ENCODE results near the gene SHISA4. TPM values are rescaled to one million over a fixed set of nuclear protein-coding genes. Genes with fewer than 3 reads are reported as not detected.
A peak's percentile ranks its signal among the peaks of the same experiment; 100 is the strongest.

The SHISA4 gene
- total RNA-seq, 4 donors from 2014 or later = 2.2 to 6.7 (median 4.6) TPM

DNA sequence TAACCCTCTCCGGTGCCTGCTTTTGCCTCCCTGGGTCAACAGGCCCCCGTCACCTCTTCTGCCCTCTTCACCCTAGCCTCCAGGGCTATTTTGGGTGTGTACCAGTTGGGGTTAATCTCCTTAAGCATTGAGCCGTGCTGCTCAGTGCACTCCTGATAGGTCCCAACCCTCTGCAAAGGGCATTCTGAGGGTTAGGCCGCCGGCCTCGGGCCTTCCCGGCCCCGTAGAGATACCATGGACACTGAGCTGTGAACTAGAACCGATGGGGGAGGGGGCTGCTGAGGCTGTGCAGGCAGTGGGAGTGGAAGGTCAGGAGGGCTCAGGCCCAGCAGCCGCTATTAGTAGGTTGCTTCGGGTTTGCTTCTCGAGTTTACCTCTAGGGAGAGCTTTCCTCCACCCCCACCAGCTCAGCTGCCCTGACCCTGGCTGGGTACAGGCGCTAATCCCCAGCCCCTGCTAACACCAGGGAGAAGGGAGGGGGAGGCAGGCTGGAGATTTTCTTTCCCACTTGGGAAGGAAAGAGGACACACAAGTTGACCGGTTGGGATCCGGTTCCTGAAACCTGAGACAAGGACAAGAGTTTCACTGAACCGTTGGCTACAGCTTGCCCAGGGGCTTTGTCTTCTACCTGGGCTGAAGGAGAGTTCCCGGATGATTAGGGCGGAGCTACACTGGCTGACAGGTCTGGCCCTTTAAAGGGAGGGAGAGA is 52.9 kb downstream of the SHISA4 start:
- H3K4me3 ChIP-seq = peak overlapping the region; percentile 10 to 57 (median 16)
- WGBS, 2 donors (ENCODE audit: low coverage in 1 of 2) = 72% methylated on average over 18 of the region's 18 CpGs; no CpG with 5 or more reads in 1 of the 2 donors

DNA sequence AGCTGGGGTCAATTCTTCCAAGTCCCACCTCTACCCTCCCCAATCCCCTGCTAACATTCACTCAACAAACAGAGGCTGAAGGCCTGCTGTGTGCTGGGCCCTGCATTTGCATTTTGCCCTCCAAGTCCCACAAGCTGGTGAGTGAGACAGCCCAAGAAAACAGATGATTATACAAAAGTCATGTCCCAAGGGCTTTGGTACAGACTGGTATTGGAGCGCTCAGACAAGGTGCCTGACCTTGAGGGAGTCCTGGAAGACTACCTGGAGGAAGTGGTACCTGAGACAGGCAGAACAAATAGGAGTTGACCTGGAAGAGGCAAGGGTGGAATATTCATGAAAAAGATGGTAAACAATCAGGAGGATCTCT is 53.4 kb downstream of the SHISA4 start:
- TF ChIP-seq POLR2AphosphoS5 (IDR thresholded peaks at IDR 0.05) (no peak), EP300 (IDR thresholded peaks at IDR 0.05; ENCODE audit: low read depth) (no peak), POLR2A (IDR thresholded peaks at IDR 0.05) (no peak)
- TF ChIP-seq, protein P1, sequence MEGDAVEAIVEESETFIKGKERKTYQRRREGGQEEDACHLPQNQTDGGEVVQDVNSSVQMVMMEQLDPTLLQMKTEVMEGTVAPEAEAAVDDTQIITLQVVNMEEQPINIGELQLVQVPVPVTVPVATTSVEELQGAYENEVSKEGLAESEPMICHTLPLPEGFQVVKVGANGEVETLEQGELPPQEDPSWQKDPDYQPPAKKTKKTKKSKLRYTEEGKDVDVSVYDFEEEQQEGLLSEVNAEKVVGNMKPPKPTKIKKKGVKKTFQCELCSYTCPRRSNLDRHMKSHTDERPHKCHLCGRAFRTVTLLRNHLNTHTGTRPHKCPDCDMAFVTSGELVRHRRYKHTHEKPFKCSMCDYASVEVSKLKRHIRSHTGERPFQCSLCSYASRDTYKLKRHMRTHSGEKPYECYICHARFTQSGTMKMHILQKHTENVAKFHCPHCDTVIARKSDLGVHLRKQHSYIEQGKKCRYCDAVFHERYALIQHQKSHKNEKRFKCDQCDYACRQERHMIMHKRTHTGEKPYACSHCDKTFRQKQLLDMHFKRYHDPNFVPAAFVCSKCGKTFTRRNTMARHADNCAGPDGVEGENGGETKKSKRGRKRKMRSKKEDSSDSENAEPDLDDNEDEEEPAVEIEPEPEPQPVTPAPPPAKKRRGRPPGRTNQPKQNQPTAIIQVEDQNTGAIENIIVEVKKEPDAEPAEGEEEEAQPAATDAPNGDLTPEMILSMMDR (IDR thresholded peaks at IDR 0.05) = no peak
- H3K4me1 ChIP-seq = peaks cover 0 to 17% (median 3%) of the 10 kb centered on the region in 4 donors
- DNase-seq = no peak
- intact Hi-C loops (cut with DNase I; ENCODE audit: low total_unique reads) = no loop called here
- H3K27me3 ChIP-seq = peaks cover 22% of the 10 kb centered on the region
- H3K9me3 ChIP-seq = no peaks in the 10 kb centered on the region
- WGBS, 2 donors (ENCODE audit: low coverage in 1 of 2) = 82% methylated on average over 1 of the region's 1 CpG; no CpG with 5 or more reads in 1 of the 2 donors
- peak overlapping the region; percentile 84 to 91 (median 87) for H3K27ac ChIP-seq
- no peaks in the 10 kb centered on the region for H3K36me3 ChIP-seq
- in situ Hi-C loops (cut with MboI; ENCODE audit: low pct_ligation_motif_present in 1 of 4, low pct_unique_long_range_greater_than_20kb in 1 of 4, low sequenced_read_pairs in 3 of 4) = no loop called here
- H3K4me3 ChIP-seq = peak overlapping the region in 3 of 4 donors; percentile 10 to 57 (median 19)

More for the DNA sequence above, 52.9 kb downstream of the SHISA4 start:
- H3K9me3 ChIP-seq = no peaks in the 10 kb centered on the region
- intact Hi-C loops (cut with DNase I; ENCODE audit: low total_unique reads) (no loop called here), in situ Hi-C loops (cut with MboI; ENCODE audit: low pct_ligation_motif_present in 1 of 4, low pct_unique_long_range_greater_than_20kb in 1 of 4, low sequenced_read_pairs in 3 of 4) (no loop called here)
- H3K27me3 ChIP-seq = peaks cover 21% of the 10 kb centered on the region
- TF ChIP-seq EP300 (IDR thresholded peaks at IDR 0.05; ENCODE audit: low read depth) = no peak
- no peak for TF ChIP-seq POLR2AphosphoS5 (IDR thresholded peaks at IDR 0.05)
- TF ChIP-seq, protein P1 (IDR thresholded peaks at IDR 0.05) = no peak
- TF ChIP-seq POLR2A (IDR thresholded peaks at IDR 0.05) = no peak
- no peak for DNase-seq
- H3K36me3 ChIP-seq = no peaks in the 10 kb centered on the region
- peaks cover 0 to 13% (median 2%) of the 10 kb centered on the region in 4 donors for H3K4me1 ChIP-seq
- peak overlapping the region; percentile 84 to 91 (median 87) for H3K27ac ChIP-seq

Small RNA genes within 50 kb of the gene (small RNA-seq; reads per million reads assigned to genes)
- 0 reads per million in 4 donors for gene MIR6739

Other genes with a start within 250 kb of the SHISA4 start
- 10 to 100 TPM in 1 of 4 donors, 1 to 10 TPM in 3; 2.0 to 13.0 (median 7.9) TPM for gene IPO9, start 59.7 kb upstream of the SHISA4 start, total RNA-seq
- gene LMOD1, start 57.6 kb downstream of the SHISA4 start, total RNA-seq = 100 to 1,000 TPM in 3 of 4 donors, 10 to 100 TPM in 1; 73.2 to 166 (median 115) TPM
- gene TIMM17A, start 66.6 kb downstream of the SHISA4 start, total RNA-seq = 10 to 100 TPM in 3 of 4 donors, 1 to 10 TPM in 1; 3.0 to 37.0 (median 33.7) TPM
- gene RNPEP, start 93.8 kb downstream of the SHISA4 start, total RNA-seq = 100 to 1,000 TPM; 118 to 285 (median 184) TPM
- 1,000 to 10,000 TPM in 1 of 4 donors, 100 to 1,000 TPM in 3; 581 to 1,486 (median 902) TPM for gene ELF3, start 121.7 kb downstream of the SHISA4 start, total RNA-seq
- under 1 TPM in 2 of 4 donors, not detected in 2; 0.55 to 0.95 TPM for gene GPR37L1, start 234.0 kb downstream of the SHISA4 start, total RNA-seq